ENCODE data around the gene SNTB2.

- TF ChIP-seq, protein P1, sequence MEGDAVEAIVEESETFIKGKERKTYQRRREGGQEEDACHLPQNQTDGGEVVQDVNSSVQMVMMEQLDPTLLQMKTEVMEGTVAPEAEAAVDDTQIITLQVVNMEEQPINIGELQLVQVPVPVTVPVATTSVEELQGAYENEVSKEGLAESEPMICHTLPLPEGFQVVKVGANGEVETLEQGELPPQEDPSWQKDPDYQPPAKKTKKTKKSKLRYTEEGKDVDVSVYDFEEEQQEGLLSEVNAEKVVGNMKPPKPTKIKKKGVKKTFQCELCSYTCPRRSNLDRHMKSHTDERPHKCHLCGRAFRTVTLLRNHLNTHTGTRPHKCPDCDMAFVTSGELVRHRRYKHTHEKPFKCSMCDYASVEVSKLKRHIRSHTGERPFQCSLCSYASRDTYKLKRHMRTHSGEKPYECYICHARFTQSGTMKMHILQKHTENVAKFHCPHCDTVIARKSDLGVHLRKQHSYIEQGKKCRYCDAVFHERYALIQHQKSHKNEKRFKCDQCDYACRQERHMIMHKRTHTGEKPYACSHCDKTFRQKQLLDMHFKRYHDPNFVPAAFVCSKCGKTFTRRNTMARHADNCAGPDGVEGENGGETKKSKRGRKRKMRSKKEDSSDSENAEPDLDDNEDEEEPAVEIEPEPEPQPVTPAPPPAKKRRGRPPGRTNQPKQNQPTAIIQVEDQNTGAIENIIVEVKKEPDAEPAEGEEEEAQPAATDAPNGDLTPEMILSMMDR (IDR thresholded peaks at IDR 0.05 in 8 of 11, conservative IDR thresholded peaks at IDR 0.05 in 3 of 11), result no peak
- no peak for TF ChIP-seq POLR2A (IDR thresholded peaks at IDR 0.05)
These were observed 114.9 kb downstream of the SNTB2 start for GRCh38 chr16:69301861-69302260.
